Activated CD4-positive, CD25-positive, alpha-beta regulatory T cell treated with anti-CD3 and anti-CD28 coated beads, Interleukin-2, amount 50 U/mL, for 72 hours (primary cell): ENCODE measurements around the gene PRLH.

ENCODE experiments used
- DNase-seq: peaks from one replicate; pipeline ENCODE4 v3.0.0; 2021

PRLH gene

DNA sequence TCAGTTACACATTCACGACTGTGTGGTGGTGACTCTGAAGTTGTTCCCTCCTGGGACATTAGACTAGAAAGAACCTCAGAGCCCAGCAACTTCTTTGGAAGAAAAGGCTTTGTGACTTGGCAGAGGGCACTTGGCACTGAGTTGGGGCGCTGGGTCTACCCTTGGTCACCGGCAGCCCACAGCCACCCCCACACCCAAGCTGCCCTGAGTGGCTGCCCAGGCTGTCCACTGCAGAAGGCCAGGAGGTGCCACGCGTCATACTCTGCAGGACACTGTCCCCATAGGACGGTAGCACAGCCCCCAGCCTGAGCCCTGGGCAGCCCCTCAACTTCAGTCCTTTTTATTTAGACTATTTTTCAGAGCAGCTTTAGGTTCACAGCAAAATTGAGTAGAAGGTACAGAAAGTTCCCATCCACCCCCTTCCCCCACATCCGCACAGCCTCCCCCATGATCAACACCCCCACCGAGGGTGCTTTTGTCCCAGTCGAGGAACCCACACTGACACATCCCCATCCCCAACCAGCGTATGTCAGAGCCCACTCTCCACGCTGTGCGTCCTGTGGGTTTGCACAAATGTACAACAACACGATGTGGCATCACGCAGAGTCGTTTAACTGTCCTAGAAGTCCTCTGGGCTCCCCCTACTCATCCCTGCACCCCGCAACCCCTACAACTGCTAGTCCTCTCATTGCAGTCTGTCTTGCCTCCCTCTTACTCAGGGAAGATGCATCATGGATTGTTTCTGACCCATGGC lies 1.1 kb downstream of the PRLH start:
- no peak for DNase-seq

DNA sequence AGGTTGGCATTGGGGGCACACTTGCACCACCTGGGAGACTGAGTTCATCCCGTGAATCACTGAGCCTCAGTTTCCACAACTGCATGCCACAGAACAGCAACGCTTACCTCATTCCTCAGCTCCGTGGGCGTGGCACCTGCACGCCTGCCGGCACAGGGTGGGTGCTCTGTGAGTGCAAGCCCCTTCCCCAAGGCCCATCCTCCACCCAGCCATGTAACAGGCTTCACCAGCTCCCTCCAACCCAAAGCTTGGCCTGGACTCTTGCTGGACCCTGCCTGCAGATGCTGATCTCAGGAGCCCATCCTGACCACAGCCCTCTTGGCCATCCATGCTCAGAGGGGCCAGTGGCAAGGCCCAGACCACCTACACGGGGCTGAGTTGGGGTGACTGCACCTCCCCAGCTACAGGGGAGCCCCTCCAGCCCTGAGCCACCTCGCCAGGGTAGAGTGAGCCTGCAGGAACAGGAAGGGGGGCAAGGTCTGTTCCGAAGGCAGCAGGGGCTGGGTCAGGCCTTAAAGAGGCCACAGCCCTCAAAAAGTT lies 1.8 kb downstream of the PRLH start:
- no peak for DNase-seq

DNA sequence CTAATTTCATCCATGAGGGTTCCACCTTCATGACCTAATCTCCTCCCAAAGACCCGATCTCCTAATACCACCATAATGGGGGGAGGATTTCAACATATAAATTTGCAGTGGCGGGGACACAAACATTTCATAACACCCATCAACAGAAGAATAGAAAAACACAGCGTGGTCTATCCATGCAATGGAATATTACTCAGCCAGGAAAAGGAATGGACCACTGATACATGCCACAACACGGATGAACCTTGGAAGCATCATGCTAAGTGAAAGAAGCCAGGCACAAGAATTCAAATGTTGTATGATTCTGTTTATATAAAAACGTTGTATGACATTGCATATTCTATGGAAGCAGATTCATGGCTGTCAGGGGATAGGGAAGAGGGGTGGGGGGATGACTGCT lies 2.7 kb downstream of the PRLH start:
- no peak for DNase-seq

DNA sequence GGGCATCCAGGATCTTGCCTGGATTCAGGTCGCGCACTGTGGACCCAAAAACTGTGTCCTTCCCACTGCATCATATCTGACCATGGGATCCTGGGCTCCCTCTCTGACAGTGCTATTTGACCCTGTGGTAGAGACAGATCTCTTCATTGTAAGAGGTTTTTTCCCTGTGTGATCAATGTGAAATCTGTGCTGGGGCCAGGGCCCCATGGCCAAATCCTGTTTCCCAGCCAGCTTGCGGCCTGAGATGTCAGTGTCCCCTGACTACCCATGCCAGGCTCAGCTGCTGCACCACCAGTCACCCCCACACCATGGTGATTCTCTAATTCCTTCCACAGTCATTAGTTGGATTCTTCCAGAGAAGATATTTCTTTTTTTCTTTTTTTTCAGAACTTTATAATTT lies 3.5 kb downstream of the PRLH start:
- no peak for DNase-seq

DNA sequence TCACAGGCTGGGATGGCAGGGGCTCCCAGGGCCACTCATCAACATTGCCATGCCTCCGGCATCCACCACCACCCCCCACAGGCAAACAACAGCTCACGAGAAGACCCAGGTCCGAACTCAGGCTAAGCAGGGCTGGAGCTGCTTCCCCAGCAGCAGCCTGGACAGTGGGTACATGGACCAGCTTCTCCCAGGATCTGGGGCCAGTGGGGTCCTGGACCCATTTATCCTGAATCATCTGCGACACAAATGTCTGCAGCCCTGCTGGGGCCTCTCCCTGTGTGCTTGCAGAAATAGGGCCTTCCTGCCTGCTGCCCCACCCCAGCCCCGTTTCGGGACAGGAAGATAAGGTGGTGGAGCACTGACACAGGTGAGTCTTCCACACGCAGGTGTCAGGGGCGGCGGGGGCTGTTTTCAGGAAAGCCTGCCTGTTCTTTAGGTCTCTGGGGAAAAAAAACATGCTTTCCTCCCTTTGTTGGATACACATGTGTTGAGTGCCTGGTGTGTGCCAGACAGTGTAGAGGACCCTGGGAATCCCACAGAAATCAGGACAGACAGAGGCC lies 4.5 kb downstream of the PRLH start:
- DNase-seq, result no peak

DNA sequence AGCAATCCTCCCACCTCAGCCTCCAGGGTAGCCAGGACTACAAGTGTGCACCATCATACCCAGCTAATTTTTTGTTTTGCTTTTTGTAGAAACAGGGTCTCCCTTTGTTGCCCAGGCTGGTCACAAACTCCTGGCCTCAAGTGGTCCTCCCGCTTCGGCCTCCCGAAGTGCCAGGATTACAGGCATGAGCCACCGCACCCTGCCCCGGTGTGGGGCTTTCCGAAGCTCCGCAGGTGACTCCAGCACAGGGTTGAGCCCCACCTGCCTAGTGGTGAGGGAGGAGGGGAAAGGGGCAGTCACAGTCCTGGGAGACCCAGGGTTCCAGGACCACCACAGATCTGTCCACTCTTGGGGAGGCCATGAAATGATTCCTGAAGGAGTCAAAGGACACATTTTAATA lies 5.2 kb downstream of the PRLH start:
- DNase-seq, result no peak

DNA sequence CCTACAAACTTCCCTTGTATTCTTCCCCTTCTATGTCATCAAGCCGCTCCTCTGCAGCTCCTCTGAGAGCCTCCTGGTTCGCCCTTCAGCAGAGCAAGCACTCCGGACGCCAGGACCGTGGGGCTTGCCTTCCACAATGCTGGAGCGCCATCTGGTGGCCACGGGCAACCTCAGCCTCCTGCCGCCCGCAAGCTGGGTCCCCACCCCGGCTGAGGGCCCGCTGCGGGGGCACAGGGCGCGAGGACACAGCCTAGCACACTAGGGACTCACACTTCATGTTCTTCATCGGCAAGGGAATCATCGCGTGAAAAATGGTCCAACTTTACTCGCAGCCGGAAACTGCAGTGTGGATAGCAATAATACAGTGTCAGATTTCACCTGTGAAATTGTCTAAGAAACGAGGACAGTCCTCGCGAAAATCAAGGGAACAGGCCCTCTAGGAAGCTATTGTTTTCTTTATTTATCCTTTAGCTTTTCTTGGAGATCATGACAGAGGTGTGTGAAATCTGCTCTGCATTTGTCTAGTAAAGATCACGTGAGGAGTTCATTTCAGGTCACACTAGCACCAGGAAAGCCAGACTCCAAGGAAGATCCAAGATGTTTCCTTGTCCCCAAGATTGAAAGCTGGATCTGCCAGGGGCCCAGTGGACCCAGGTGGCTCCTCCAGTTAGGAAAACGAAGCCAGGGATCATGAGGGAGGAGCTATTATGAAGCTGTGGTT lies 5.8 kb downstream of the PRLH start:
- DNase-seq, result peak; percentile 90

DNA sequence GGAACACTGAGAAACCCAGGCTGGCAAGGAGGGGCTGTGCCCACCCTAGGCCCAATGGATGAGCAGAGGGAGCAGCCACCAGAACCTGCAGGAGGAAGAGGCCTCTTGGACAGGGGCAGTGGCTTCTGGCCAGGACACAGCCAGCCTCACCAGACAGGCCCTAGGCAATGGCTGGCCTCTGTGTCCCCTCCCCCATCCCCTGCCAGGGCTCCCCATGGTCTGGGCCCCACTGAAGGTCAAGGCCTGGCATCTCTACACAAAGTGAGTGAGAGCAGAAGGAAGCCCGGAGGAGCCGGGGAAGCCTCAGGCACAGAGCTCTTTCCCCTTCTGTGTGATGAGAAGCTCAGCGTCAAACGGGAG lies 6.3 kb downstream of the PRLH start:
- no peak for DNase-seq

DNA sequence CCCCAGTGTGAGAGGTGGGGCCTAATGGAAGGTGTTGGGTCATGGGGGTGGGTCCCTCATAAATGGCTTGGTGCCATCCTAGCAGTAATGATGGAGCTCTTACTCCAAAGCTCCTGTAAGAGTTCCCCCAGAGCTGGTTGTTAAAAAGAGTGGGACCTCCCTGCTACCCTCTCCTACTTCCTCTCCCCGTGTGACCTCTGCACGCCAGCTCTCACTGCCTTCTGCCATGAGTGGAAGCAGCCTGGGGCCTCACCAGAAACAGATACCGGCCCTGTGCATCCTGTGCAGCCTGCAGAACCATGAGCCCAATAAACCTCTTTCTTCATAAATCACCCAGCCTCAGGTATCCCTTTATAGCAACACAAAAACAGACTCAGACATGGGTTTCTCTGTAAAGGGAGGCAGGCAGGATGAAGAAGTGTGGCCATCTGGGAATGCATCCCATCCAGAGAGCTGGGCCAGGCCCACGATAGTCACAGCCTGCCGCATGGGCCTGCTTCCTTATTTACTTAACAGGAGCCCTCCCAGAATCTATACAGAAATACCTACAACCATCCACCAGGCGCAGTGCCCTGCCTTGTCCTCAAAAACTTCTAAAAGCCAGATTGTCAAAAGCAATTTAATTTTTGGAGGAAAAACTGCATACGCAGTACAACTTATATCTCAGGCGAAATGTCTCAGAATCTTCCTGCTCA lies 7.5 kb downstream of the PRLH start:
- no peak for DNase-seq

DNA sequence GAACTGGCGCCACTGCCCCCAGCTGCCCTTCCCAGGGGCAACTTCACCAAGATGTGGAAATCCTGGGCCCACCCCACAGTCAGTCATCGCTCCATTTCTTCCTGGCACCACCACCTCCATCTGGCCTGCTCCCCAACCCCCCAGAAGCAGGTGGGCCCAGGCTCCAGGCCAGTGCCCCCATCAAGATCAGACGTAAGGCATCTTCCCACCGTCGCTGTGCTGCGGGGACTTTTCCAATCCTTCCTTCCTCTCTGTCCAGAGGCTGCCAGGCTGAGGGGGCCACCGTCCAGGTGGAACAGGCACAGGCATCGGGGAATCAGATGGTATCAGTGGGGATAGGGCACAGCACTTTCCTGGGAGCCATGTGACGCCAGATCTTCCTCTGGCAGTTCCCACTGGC lies 8.1 kb downstream of the PRLH start:
- no peak for DNase-seq

DNA sequence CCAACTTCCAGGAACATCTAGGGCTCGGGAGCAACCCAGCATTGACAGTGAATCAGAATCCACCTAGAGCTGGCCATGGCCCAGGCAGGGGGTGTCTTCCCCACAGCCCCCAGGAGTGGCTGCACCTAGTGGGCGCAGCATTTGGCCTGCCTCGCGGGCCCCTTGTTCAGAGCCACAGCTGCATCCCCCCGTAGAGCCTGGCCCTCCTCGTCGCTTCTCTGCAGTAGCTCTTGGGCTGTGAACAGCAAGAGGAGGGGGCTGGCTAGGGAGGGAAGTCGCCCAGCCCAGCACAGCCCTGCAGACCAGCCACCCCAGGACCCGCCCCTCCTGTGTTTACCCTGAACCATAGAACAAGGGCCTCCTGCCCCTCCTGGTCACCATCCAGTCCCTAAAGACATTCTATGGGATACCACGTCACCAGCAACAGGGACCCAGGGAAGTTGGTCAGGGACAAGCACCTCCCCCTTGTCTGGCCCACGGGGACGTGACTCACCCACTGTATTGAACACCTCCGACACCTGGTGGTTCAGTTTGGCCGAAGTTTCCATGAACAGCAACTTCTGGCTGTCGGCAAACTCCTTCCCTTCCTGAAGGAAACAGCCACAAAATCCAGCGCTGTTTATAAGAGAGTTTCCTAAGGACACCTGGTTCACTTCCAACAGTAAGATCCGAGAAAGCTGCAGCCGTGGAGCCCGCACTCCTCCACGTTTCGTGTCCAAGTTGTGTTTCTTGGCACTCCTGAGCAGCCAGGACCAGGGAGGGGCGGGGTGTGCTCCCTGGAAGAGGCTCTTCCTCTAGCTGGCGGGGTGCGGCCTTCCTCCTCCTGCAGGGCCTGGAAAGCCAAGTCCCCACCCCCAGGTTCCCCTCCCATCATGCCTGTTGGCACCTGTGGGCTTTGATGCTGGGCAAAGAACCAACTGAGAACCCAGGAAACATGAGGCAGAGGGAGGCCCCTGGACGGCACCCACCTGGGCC lies 8.8 kb downstream of the PRLH start:
- no peak for DNase-seq

DNA sequence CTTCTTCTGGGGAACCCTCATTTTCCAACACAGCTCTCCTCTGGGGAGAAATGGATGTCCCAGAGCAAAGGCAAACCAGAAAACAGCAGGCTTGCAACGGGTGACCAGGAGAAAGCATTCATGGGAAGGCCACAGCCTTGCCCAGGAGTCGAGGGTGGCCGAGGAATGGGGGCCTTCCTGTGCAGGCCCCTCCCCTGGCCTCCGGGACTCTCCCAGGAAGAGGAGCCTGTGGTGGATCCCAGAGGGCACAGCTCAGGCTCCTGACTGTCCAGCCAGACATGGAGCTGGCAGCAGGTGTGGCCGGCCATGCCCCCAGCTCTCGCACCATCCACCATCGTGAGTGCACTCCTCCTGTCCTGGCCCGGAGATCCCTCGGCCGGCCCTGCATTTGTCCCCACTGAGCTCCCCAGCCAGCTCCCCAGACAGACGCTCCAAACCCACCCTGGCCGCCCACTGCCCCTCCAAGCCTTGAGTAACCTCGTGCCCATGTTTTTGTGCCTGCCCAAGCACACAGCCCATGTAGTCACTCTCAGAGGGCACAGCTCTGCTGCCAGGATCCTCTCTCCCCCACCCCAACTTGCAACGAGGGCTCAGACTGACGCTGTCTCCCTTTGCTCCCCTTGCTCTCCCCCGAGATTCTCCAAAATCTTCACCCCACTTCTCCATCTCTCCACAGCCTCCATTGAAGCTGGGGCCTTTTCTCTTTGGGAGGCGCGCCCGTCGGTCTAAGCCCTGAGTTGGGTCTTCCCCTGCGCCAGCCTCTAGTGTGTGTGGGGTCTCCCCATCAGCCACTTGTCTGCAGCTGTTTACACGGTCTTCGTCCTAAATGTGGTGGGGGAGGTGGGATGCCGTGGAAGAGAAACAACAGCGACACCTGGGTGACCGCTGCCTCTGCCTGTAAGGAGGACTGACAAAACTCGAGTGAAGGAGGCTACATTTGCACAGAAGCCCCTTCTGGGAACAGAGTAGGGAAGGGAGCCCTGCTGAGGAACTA lies 9.8 kb downstream of the PRLH start:
- DNase-seq, result no peak

DNA sequence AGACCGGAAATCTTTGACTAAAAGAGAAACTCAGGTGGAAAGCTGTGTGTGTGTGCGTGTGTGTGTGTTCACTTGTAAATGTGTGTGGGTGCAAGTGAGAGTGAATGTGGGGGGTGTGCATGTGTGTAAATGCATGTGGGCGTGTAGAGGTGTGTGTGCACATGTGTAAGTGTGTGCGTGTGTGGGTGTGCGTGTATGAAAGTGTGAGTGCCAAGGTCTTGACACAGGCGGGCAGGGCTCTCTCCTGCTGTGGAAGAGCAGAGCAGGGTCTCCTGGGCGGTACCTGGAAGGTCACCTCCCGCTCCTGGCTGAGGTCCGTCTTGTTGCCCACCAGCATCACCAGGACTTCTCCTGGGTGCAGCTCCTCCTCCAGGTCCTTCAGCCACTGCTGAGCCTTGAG lies 10.6 kb downstream of the PRLH start:
- no peak for DNase-seq

DNA sequence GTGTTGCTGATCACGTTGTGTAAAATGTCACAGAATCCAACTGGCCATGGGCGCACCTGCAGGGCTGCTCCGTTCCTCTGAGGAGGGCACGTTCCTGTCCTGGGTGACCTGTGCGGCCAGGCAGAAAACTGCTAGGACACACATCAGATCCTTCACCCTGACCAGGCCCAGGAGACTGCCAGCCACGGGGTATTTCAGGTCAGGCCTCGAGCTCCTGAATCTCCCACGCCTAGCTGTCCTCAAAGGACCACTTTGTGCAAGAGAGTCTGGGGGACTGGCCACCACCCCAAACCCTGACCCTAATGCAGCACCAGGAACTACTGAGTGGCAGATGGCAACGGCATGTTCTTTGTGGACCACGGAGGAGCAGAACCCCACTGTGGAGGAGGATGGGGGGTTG lies 11.1 kb downstream of the PRLH start:
- no peak for DNase-seq

DNA sequence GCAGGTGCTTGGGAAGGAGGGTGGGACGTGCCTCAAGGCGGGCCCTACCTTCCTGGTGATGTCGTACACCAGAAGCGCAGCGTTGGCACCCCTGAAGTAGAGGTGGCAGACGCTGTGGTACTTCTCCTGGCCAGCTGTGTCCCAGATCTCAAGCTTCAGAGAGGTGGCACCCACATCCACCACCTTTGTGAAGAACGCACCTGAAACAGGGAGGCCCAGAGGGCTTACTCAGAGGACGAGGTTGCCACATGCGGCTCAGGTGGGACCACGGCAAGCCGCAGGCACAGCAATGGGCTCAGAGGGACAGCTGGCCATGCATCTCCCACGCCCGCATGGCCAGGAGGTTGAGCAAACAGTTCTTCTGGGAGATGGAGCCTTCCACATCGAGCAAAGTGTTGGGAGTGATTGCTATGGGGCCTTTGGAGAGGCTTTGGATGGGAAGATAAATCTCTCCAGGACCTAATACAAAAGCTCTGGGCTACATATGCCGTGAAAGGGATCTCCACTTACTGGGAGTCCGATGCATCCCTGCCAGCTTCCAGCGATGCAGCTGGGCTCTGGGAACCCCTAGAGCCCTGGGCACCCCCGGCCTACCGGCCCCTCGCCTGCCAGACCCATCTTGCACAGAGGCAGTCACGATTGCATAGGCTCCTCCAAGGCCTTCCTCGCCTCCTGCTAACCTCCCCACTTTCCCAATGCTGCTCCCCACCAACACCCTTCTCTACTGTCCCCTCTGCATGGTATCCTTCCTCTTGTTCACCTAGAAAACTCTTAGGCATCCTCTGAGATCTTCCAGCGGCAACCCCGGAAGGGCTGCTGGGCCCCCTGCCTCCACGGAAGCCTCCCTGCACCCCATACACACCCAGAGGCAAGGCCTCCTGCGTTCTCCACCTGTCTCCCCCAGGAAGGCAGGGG lies 11.8 kb downstream of the PRLH start:
- DNase-seq, result no peak

DNA sequence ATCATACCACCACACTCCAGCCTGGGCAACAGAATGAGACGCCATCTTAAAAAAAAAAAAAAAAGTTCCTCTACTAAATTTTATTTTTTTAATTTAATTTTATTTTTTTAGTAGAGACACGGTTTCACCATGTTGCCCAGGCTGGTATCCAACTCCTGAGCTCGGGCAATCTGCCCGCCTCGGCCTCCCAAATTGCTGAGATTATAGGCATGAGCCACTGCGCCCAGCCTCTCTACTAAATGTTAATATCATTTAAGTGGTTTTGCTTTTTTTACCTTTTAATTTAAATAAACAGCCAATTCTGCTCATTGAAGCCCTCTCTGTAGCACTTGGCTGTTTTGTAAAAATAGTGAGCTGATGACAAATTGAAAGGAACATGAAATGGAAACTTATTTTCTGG lies 15.0 kb downstream of the PRLH start:
- no peak for DNase-seq

DNA sequence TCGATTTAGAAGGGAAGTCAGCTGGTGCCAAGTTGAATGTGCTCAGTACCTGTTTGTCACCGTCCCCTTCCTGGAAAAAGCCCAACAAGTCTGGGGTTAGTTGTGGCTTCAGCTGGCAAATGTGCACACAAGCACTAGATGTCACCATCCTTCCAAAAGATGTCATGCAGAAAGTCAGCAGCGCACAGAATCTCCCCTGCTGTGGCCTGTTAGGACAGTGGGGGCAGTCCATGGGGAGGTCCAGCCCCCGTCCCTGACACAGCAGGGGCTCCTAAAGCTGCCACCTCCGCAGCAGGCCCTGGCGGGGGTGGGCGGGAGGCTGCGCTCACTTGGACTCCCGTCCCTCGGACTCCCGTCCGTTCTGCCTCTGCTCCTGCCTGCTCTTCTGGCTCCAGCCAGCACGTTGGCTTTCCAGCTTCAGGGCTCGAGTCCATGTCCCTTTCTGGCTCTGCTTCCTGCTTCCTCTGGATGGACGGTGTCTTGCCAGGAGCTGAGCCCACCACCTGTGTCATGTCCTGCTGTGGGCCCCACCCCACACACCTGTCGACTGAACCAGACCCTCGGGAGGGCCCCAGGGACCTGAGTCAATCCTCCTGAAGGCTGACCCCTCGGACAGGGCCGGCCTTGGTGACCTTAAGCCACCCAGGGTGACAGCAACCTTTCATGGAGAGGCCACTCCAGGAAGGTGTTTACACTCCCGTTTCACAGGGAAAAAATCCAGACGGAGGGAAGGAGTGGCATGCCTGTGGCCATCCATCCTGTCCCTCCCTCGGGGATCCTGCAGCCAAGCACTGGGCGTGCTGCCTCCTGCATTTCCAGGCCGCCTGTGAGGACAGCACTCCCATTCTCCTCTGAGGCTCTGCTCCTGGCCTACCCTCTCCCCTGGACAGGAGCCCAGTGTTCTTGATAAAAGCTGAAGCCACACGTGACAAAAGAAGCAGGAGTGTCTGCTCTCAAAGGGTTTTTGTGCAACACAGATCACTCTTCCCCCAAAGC lies 15.7 kb downstream of the PRLH start:
- no peak for DNase-seq
